HG02973 (cell line): ENCODE data around the gene SYCP3.
"Not testable (repeated sequence)": the region's sequence is repeated elsewhere in the genome, so short reads cannot be mapped to it uniquely, and the experiment has no call there.

Experiments used
- ATAC-seq: cut with Tn5 transposase; IDR thresholded peaks from one replicate; pipeline ENCODE4 v1.9.1; 2021; ENCODE audit warnings: moderate library complexity; ENCODE audit not compliant: unreplicated experiment

The SYCP3 gene

DNA sequence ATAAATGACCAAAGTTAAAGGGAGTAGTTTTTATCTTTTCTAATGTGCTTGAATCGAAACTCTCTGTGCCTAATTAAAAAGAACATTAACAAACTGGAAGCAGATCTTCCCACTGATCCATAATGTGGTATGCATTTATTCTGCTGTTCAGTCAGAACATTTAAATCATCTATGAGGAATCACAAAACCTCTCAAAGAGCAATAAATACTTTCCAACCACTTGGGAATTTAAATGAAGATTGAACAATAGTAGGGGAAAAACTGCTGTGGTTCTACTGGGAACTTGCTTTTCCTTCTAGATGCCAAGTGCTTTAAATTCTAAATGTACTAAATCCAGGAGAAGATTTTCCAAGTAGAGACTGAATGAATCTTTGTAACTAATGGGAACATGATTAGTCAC lies 54.2 kb downstream of the SYCP3 start:
- no peak for ATAC-seq

DNA sequence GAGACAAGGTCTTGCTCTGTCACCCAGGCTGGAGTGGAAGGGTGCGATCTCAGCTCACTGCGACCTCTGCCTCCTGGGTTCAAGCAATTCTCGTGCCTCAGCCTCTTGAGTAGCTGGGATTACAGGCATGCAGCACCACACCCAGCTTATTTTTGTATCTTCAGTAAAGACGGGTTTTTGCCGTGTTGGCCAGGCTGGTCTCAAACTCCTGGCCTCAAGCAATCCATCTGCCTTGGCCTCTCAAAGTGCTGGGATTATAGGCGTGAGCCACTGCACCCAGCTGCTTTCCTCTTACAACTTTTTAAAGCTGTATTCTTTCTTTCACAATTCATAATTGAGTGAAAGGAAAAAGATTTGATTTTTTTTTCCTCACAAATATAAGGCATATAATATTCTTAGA lies 57.6 kb downstream of the SYCP3 start:
- ATAC-seq: not testable (repeated sequence)

DNA sequence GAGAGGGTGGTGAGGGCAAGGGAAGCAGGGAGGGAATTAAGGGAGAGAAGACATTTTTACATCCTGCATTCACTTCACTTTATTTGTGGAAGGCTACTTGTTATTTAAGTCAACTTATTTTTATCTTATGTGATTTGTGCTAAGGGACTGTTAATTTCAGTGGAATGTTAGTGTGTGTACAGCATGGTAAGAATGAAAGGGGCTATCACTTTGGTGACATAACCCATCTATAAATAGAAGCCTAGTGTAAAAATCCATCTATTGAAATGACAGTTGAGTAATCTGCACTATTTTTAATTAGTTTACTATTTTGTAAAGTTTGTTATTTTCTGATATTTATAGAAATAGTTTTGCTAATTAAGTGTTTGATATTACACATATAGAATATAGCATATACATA lies 58.6 kb downstream of the SYCP3 start:
- no peak for ATAC-seq

DNA sequence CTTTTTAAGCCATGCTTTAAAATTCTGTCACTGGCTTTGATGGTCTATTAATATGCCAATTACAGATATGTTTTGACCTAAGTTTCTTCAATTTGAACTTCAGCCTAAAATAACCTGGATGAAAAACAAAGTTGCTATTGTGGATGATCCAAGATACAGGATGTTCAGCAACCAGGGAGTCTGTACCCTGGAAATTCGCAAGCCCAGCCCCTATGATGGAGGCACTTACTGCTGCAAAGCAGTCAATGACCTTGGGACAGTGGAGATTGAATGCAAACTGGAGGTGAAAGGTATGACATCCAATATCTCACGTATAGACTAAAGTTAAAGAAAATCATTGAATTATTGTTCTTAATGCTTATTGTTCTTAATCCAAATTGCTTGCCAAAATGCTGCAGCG lies 59.0 kb downstream of the SYCP3 start:
- no peak for ATAC-seq
